GM18909 (cell line): ENCODE data around the gene PTTG1.

Source experiments
- ATAC-seq: cut with Tn5 transposase; IDR thresholded peaks from one replicate; pipeline ENCODE4 v1.9.1; 2021; ENCODE audit warnings: mild to moderate bottlenecking; ENCODE audit not compliant: unreplicated experiment, poor library complexity

Gene PTTG1

DNA sequence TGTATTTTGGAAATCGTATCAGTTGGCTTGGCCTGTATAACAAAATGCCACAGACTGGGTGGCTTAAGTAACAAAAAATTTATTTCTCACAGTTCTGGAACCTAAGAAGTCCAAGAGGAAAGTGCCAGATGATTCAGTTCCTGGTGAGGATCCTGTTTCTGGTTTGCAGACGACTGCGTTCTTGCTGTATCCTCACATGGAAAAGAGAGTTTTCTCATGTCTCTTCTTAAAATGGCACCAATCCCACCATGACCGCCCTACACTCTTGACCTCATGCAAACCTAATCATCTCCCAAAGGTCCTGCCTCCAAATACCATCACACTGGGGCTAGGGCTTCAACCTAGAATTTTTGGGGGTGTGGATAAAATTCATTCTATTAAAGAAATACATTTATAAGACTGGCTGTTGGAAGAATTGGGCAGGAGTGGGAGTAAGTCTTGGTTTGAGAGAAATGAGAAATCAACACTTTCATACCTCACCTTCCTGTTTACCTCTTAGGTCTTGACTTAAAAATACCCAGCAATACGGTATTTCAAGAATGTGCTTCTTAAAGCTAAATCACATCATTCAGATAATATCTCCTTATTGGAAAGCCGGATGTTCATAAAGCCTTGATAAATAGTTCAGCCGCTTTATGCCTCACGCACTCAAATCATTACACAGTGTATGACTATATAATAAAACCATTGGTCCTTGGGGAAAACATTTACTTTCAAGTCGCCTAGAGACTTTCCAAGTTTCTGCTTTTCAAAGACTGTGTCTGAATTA is 28.7 kb downstream of the PTTG1 start:
- ATAC-seq, result peak; percentile 54

DNA sequence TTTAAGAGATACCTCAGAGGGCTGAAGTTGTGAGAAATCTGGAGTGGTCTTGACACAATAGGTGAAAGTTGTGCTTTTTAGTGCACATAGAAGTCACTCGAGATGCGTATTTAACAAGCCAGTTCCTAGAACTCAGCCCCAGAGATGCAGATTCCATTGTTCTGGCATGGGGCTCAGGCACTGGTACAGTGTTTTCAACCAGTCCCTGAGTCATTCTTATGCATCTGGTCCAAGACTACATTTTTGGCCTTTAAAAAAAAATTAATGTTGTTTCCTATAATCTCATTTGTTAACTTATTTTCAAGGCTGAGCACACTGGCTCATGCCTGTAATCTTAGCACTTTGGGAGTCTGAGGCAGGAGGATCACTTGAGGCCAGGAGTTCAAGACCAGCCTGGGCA is 29.6 kb downstream of the PTTG1 start:
- ATAC-seq, result no peak

DNA sequence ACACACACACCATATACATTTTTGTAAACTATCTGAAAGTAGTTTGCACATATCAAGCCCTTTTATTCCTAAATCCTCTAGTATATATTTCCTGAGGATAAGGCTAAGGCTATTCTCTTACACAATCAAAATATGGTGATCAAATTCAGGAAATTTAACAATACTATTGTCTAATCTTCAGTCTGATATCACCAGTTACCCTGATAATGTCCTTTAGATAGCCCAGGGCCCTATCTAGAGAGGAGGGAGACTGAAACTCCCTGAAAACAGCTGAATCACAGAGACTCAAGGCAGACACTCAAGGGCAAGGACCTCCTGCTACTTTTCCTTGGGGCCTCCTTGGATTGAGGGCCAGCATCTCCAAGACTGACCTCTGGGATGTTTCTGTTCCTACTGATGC is 30.4 kb downstream of the PTTG1 start:
- ATAC-seq, result no peak

DNA sequence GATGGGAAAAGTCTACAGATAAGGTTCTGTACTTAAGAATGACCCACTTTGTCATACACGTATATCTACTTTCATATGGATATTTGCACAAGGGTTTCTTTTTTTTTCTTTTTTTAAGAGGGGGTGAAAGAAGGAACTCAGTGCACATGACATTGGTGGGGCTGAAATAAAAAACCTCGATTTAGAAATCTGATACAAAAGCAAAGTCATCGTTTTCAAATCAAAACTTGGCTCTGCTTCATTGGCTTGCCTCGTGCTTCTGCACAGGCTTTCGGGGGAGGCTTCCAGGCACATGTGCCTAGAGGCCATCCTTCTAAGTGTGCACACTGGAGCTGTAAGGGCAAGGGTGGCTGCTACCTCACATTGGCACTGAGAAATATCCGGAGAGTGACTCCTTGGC is 31.1 kb downstream of the PTTG1 start:
- no peak for ATAC-seq

DNA sequence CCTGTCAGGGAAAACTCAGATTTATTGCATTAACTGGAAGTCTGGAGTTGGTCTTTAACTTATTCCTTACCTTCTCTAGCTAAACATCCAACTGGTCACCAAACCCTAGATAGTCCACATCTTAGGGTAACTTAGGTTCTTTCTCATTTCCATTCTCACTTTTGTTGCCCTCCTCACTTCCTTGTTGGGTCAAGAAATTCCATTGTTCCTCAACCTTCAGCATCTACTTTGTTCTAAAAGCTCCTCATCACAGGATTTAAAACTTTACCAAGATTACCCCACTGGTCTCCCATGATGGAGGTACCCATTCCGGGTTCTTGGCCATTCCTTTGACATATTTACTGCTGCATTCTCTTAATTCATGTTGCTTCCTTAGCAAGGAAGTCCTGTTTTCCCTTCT is 32.1 kb downstream of the PTTG1 start:
- ATAC-seq, result no peak

DNA sequence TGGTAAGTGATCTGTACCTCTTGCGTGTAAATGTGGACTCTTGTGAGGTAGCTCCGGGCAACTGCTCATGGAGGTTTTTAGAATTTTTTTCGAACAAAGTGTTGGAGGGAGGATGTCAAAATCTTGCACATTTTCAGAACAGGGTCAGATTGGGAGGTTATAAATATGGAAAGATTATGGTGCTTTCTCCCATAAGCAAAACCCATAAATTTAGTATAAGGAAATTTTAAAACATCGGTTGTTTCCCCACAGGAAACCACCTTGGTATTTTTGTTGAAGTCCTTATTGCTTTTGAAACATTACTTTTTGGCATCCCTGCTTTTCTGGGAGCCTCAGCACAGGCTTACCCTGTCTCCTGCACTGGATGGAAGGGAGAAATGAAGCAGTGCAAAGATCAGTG is 33.9 kb downstream of the PTTG1 start:
- ATAC-seq, result no peak

DNA sequence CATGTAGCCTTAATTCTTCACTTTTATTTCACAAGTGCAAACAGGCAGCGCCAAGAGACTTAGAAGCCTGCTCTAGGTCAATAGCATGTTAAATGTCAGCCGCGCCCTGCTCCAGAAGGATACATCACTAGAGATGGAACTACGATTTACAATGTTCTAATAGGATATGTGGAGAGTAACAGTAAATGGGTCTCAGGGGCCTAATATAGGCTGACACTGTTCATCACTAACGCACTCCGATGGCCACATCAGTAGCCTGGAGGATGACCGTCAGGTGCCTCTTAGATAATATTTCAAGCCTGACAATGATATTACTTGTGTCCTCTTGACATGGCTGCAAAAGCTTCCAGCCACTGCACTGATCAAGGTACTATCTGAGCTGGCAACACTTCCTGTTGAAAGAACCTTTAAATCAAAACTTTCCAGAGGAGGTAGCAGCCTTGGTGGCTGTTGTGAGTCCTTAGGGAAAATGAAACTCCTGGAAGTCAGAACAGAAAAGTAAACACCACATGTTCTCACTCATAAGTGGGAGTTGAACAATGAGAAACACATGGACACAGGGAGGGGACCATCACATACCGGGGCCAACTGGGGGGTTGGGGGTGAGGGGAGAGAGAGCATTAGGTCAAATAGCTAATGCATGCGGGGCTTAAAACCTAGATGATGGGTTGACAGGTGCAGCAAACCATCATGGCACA is 35.0 kb downstream of the PTTG1 start:
- no peak for ATAC-seq

DNA sequence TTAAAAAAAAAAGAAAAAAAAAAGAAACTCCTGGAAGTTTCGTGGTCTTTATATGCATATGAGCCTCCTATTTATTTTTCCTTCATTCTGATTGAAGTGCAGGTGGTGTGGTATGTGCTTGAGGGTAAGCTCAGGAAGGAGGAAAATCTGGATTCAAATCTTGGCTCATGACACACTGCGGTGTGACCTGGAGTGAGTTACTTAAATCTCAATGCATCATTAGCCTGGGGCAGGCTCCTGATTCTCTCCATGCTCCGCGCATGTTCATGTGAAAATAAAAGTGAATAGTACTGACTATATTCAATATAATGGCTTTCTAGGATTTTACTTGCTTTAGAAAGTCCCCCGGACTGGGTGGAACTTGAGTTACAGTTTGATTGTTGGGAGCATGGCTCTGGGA is 35.6 kb downstream of the PTTG1 start:
- ATAC-seq, result no peak

DNA sequence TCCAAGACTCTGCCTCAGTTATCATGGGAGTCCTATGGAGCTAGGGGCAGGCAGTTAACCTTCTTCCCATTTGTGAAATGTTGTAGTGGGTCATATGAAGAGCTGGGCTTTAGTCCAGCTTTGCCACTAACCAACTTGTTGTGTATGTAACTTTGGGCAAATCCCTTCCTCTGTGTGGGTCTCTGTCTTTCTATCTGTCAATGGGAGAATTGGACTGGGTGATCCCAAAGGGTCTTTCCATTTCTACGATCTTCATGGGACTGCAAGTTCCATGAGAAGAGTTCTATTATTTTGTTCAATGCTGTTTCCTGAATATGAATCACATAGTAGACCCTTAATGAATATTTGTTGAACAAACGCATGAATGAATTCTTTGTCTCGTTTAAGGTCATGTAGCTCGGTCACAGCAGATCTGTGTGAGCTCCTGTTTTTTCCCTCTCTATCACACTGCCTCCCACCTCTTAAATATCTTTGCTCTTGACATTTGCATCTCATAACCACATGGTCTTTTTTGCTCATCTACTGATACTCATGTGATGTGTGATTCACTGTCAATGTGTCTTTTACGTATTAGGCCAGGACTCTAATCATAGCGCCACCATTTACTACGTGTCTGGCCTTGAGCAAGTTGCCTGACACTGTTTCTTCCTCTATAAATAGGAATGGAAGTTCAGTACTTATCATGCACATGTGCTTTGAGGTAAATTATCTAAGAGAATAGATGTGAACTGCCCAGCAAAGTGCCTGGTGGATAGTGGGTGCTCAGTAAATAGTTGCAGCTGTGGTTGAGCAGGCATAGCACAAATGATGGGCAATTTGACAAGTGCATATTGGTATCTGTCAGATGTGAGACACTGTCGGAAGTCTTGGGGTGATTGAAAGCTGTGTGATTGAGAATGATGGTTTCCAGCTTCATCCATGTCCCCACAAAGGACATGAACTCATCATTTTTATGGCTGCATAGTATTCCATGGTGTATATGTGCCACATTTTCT is 37.4 kb downstream of the PTTG1 start:
- ATAC-seq, result peak; percentile 80

DNA sequence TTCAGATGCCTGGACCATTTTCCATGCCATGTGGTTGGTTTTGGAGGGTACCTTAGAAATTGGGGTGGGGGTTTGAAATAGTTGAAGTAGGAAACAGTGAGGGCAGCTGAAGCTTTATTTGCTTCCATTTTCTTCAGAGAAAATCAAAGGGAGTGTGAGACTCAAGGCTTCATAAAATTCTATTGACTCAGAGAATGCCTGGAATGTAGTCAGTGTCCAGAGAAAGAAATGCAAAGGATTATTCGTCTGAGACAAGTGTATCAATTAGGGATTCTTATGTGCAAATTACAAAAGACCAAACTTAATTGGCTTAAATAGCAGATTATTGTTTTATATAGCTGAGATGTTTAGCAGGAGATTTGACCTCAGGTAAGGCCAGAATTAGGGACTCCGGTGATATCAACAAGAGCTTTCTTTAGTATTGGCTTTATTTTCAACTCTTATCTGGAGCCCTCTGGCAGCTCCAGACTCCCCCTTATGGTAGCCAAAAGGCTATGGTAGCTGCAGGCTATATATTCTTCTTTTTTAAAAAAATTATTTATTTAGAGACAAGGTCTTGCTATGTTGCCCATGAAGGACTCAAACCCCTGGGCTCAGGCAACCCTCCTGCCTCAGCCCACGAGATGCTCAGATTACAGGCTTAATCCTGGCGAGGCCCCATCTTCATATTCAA is 38.9 kb downstream of the PTTG1 start:
- ATAC-seq, result no peak

DNA sequence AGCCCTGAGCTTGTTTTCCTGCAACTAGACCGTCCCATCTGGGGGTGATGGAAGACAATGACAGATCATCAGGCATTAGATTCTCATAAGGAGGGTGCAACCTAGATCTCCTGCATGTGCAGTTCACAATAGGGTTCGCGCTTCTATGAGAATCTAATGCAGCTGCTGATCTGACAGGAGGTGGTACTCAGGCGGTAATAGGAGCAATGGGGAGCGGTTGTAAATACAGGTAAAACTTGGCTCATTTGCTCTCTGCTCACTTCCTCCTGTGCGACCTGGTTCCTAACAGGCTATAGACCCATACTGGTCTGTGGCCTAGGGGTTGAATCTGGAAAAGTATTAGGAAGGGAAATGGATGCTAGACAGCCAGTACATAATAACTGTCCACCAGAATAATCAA is 39.7 kb downstream of the PTTG1 start:
- ATAC-seq, result no peak

DNA sequence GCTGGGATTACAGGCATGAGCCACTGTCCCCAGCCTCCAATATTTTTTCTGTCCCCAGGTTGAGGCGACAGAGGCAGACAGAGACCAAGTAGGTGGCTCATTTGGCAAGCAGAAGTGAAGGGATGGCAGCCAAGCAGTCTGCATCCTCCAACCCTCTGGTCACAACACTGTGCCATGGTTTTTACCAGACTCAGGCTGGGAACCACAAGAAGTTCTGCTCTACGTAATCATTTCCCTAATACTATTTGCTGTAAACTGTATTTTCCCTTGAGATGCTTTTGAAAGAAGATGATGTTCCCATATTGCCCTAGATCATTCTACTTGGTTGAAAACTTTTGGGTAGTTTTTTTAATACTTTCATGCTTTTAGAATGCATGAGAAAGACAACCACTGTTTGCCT is 40.5 kb downstream of the PTTG1 start:
- peak; percentile 40 for ATAC-seq

DNA sequence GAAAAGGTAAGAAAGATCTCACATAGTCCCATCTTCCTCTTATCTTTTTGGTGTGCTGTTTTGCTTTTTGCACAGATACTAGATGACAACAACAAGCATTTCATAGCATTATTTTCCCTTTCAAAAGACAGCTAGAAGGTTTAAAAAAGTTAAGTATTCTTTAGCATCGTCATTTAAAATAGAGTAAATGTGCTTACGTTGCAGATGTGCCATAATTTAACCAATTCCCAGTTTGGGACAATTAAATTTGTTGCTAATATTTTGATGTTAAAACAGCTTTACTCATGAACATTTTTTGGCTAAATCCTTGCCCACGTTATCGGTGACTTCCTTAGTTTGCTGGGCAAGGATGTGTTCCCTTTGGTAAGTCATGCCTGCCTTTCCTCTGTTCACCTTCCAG is 41.6 kb downstream of the PTTG1 start:
- ATAC-seq, result no peak

DNA sequence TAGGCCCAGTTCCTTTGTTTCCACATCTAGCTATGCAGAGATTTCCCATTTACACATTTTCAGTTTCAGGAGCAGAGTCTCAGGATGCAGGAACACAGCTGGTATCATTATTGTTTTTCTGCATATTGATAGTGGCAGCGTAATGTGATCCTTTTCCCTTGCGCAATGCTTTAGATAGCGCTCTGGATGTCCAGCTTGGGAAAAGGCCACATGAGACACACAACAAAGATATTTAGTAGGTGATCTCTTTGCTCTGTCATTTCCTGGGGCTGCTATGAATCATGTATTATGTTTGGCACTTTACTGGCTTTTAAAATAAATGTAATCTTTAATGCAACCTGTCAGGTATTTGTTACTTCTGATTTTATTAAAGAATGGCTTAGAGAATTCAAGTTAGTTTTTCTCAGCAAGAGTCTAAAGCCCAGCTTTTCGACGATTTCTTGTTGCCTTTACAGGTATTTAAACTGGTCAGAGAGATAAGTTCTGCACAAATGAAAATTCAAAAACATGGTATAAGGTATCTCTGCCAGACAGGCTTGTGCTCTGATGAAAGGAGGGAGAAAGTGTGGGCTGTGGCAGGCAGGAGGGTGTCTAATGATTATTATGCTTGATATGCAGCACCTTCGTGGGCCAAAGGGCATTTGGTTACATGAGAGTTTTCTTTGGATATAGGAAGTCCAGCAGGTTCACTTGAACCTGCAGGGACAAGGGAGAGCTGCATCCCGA is 42.2 kb downstream of the PTTG1 start:
- ATAC-seq, result no peak

DNA sequence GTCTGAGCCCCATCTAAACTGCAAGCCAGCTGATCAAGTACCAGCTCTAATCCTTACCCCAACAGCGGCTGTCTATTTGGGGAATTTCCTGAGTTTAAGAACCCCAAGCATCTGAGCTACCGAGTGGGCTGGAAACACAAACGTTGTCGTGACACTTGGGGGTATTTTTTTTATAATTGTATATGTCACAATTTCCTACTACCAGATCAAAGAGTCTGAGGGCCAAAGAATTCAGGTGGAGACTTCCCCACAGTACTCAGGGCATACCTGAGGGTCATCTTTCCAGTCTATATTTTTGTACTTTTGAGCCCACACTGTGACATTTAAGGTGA is 42.8 kb downstream of the PTTG1 start:
- ATAC-seq, result no peak

DNA sequence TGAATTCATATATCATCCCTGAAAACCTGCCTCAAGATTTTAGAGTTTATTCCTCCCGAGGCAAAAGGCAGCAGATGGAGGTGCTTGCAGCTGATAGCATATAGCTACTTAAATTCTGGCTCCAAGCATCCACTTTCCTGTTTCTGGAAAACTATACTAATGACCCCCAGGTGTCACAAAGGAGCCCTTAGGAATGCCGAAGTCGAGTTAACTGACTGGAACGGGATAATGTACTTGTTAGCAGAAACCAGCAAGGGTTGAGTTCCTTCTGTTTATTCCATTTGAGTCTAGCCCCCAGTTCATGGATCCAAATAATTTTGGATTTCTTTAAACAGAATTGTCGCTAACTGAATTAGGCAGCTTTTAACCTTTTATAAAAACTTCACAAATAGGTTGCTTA is 44.5 kb downstream of the PTTG1 start:
- ATAC-seq, result no peak

DNA sequence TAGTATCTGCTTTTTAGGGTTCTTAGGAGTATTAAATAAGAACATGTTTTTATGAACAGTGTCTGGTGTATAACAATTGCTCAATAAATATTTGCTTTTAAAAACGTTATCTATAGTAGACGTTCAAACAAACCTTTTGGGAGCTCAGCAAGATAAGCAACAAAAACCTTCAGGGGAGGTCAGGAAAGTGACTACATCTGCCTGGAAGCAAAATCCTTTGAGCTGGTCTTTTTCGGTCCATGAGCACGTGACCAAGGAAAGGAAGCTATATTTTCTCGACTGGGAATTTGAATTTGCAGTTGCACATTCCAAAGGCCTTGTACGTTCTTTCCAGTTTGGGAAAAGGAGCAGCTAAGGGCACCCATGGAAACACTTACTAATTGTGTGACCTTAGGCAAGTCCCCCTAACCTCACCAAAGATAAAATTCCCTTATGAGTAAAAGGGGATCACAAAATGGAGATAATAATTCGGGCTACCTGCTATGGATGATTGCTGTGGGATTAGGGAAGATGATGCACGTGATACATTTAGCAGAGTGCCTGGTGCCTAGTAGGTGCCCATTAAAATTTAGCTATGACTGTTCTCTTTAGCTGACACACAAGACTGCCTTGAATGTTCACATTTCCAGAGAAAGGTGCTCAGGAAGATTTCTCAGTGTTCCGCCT is 45.4 kb downstream of the PTTG1 start:
- peak; percentile 11 for ATAC-seq

DNA sequence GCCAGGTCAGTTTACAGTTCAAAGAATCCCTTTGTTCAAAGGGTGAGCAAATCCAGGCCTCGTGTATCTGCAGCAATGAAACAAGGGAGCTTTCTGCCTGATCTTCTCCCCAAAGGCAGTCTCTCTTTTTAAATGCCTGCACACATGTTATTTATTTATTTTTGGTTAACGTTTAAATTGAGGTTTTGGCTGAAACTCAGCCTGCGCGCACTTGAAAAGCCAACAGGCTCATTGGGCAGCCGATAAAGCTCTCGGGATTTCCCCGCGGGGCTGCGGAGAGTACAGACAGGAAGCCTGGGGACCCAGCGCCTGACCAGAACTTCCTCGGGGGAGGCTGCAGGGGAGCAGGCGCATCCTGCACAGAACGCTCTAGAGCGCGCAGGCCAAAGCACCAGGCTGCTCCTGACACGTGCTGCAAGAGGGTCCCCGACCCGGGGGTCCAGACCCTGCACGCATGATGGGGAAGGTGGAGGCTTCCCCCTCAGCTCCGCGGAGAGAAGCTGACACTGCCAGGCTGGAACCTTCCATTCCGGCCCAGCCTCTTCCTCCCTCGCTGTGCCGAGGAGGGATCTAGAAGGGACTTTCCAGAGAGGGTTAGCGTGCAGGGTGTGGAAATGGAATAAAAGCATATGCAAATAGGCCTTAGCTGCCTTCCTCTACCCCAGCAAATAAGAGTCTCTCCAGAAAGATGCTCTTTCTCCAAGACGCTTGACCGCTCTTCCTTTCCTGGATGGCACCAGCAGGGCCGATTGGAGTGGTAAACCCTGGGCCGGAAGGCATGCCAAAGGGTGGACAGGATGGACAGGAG is 46.1 kb downstream of the PTTG1 start:
- ATAC-seq, result peak; percentile 92
